Omental fat pad (tissue), 4 donors: ENCODE measurements around the gene SCAND1. TPM values are rescaled to one million over a fixed set of nuclear protein-coding genes. Genes with fewer than 3 reads are reported as not detected.
"Not testable (repeated sequence)": the region's sequence is repeated elsewhere in the genome, so short reads cannot be mapped to it uniquely, and the experiment has no call there.

ENCODE experiments used
- ATAC-seq: fragments of 150-250 bp; one replicate; pipeline ENCODE4 v1.9.1; 2016; ENCODE audit warnings: mild to moderate bottlenecking, moderate library complexity; ENCODE audit not compliant: low FRiP score
- DNase-seq: peaks from one replicate; pipeline ENCODE4 v3.0.0-alpha.2; 2019; ENCODE audit warnings: low spot score
- total RNA-seq, 4 donors: library from RNA; depleted of rRNA; stranded (reverse); fragments of >200 nt; gene quantifications; one replicate each; pipeline ENCODE4 v1.1.0, GENCODE V29; 2016
- TF ChIP-seq, protein P1 (sequence below), 3 donors: fragments of 450-650 bp; IDR thresholded peaks; one replicate each; pipeline ENCODE4 v1.5.1; 2016 to 2017; ENCODE audit warnings: antibody characterized with exemption in 3 of 3, mild to moderate bottlenecking in 3 of 3, moderate library complexity in 2 of 3

SCAND1 gene
- total RNA-seq = 100 to 1,000 TPM in 2 of 4 donors, 10 to 100 TPM in 2; 65.0 to 102 (median 100) TPM

DNA sequence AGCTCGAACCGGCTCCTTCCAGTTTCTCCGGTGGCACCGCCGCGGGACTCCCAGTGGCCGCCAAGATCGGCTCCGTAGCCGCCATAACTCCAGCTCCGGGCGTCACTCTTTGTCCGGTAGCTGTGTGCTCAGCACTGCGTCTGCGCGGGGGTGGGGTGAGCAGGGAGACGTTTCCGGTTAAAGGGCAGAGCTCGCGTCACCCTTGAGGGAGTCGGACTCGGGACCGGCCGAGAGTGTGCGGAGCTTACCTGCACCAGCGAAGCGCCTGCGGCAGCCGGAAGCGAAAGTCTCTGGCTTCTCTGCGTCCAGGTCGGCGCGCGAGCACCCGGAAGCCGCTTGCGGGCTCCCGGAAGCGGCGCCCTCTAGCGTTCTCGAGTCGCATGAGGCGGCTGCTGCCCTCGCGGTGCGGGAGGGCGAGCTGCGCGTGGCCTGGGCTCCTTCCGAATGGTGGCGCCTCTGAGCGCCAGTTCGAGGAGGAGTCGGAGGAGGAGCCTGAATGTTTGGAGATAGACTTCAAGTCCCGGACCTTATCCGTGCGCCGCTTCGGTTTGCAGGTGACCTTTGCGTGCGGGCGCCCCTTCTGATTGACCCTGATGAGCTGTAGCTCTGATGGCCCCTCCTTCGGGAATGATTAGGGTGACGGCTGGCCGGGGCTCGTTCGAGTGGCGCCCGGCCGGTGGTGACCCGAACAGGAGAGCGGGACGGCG lies at the start of gene SCAND1:
Gene SCAND1 (minus strand): TSS at position 303 of the 707 bp plus-strand sequence. CDS start 218 bp downstream, at position 85.
- DNase-seq (peak; percentile 69), ATAC-seq (peak; percentile 94)
- TF ChIP-seq, protein P1, sequence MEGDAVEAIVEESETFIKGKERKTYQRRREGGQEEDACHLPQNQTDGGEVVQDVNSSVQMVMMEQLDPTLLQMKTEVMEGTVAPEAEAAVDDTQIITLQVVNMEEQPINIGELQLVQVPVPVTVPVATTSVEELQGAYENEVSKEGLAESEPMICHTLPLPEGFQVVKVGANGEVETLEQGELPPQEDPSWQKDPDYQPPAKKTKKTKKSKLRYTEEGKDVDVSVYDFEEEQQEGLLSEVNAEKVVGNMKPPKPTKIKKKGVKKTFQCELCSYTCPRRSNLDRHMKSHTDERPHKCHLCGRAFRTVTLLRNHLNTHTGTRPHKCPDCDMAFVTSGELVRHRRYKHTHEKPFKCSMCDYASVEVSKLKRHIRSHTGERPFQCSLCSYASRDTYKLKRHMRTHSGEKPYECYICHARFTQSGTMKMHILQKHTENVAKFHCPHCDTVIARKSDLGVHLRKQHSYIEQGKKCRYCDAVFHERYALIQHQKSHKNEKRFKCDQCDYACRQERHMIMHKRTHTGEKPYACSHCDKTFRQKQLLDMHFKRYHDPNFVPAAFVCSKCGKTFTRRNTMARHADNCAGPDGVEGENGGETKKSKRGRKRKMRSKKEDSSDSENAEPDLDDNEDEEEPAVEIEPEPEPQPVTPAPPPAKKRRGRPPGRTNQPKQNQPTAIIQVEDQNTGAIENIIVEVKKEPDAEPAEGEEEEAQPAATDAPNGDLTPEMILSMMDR (IDR thresholded peaks at IDR 0.05) = peak in 1 of 3 donors; percentile 79

DNA sequence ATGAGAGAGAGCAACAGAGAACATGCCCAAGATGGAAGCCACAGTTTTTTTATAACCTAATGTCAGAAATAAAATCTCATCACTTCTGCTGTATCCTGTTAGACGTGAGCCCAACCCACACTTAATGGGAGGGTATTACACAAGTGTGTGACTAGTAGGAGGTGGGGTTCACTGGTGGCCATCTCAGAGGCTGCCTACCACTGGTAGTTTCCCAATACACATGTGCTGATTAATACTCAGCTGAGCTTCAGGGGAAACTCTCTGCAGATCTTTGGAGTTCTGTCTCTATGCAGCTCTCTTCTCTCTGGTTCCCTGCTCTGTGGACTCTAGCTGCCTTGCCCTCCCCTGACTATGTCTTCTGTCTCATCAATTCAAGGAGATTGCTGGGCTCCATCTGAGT lies 49.7 kb upstream of the SCAND1 start:
- TF ChIP-seq, protein P1 (IDR thresholded peaks at IDR 0.05) = no peak
- ATAC-seq = no peak

DNA sequence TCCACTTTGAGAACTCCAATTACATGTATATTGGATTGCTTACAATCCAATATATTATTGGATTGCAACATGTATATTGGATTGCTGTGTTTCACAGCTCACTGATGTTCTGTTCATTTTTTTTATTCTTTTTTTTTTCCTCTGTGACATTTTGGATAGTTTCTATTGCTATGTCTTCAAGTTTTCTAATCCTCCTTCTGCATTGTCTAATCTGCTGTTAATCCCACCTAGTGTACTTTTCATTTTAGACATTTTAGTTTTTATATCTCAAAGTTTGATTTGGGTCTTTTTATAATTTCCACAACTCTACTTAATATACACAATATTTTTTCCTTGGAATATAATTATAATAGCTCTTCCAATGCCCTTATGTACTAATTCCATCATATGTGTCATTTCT lies 48.6 kb upstream of the SCAND1 start:
- ATAC-seq (no peak), DNase-seq (no peak)

More for the DNA sequence above, 49.7 kb upstream of the SCAND1 start:
- DNase-seq = no peak

DNA sequence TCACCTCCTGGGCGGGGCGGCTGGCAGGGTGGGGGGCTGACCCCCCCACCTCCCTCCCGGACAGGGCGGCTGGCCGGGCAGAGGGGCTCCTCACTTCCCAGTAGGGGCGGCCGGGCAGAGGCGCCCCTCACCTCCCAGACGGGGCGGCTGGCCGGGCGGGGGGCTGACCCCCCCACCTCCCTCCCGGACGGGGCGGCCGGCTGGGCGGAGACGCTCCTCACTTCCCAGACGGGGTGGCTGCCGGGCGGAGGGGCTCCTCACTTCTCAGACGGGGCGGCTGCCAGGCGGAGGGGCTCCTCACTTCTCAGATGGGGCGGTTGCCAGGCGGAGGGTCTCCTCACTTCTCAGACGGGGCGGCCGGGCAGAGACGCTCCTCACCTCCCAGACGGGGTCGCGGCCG lies 47.0 kb upstream of the SCAND1 start:
- not testable (repeated sequence) for ATAC-seq, DNase-seq

More for the DNA sequence above, 48.6 kb upstream of the SCAND1 start:
- TF ChIP-seq, protein P1 (IDR thresholded peaks at IDR 0.05) = no peak

DNA sequence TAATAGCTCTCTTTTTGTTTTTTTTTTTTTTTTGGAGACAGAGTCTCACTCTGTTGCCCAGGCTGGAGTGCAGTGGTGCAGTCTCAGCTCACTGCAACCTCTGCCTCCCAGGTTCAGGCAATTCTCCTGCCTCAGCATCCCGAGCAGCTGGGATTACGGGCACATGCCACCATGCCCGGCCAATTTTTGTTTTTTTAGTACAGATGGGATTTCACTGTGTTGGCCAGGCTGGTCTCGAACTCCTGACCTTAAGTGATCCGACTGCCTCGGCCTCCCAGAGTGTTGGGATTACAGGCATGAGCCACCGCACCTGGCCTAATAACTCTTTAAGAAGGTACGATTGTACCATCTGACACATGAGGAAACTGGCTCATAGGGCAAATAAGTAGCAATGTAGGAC lies 42.2 kb upstream of the SCAND1 start:
- DNase-seq, ATAC-seq: not testable (repeated sequence)

DNA sequence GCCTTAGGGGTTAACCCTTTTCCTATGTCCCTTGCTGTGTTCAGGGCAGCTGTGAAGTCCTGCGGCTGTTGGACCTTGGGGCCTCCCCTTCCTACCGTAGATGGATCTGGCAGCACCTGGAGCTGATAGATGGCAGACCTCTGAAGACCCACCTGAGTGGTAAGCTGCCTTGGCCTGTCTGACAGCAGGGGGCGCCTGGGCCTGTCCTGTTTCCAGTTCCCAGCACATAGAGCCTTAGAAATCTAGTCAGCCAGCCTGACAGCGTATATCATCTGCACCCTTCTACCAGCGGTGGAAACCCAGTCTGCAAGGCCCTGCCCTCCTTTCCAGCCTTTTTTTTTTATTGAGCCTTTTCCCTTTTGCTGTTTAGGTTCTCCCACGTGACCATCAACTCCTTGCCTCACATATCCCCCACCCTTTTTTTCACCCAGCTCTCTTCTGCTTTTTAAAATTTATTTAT lies 40.7 kb upstream of the SCAND1 start:
- ATAC-seq (peak; percentile 81), DNase-seq (peak; percentile 64)
- TF ChIP-seq, protein P1 (IDR thresholded peaks at IDR 0.05) = peak in 1 of 3 donors; percentile 4

DNA sequence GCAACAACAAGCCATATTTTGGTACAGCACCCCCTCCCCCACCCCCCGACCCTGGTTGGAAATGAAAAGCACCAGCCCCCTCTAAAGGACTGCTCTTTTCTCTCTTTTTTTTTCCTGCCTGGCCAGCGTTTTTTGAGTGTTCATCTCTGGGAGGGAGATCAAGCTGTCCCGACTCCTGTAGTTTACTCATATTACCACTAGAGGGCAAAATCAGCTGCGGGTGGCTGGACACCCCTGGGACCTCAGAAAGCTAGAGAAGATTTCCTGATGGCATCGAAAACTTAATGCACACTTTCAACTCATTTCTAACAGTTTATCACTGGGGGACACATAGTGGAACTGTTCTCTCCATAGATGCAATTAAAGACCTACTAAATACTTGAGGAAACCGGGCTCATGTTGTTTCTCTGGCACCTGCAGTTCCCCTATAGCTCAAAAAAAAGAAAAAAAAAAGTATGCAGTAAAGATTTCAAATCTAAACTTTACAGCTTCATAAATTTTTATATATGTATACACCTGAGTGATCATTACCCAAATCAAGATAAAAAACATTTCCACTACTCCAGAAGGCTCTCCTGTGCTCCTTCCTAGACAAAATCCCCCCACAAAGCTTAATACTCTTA lies 38.5 kb upstream of the SCAND1 start:
- ATAC-seq (no peak), DNase-seq (no peak)
- TF ChIP-seq, protein P1 (IDR thresholded peaks at IDR 0.05) = peak in 1 of 3 donors; percentile 26
